ENCODE measurements around the gene UBR2. TPM values are rescaled to one million over a fixed set of nuclear protein-coding genes. Genes with fewer than 3 reads are reported as not detected.
A peak's percentile ranks its signal among the peaks of the same experiment; 100 is the strongest.

UBR2 gene
- total and polyA plus RNA-seq, 2 of the 13 experiments (the other 11 are each of a cell fraction or from before 2014, with no cell fraction given): 17.6 to 29.3 TPM

DNA sequence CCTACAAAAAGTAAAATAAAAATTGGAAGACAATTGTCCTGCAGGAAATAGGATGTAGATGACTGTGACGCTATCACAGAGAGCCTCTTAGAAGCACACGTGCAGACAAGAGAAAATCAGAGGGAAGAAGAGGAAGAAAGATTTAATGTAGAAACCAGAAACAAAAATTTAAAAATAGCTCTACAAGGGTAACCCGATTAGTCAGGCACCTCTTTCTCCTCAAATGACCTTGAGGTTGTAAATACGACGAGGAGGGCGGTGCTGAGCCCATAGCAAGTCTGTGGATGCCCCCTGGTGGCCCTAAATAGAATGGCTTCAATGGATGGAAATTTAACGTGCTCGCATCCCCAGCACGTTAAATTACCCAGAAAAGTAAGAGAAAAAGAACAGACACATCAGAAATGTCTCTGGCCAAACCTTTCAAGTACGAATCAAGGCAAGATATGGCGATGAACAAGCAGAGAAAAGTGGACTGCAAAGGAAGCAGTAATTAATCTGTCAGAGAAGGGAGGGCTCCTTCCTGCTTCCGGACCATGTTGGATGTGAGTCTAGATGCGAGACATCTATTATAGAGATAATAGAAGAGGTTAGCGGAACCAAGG is 162.8 kb downstream of the UBR2 start:
- Histone ChIP-seq H3K4me2 (ENCODE audit: low read depth, low read length) (peak overlapping the region; percentile 53), H3K9ac (ENCODE audit: insufficient read depth, low read depth, low read length) (no peak overlapping the region)
- TF ChIP-seq ZNF3 (CRISPR knock-in tag; IDR thresholded peaks at IDR 0.05) (no peak), ZNF20 (CRISPR knock-in tag; IDR thresholded peaks at IDR 0.05) (no peak), TBL1XR1 (IDR thresholded peaks at IDR 0.05; ENCODE audit: borderline replicate concordance, low read length, partially characterized antibody) (no peak), ZSCAN12 (CRISPR knock-in tag; IDR thresholded peaks at IDR 0.05) (no peak), ZNF530 (CRISPR knock-in tag; IDR thresholded peaks at IDR 0.05; ENCODE audit: low read depth) (no peak), MED1 (CRISPR knock-in tag; IDR thresholded peaks at IDR 0.05) (peak; percentile 43; the same call in 1 of the 2 replicates), THAP11 (CRISPR knock-in tag; IDR thresholded peaks at IDR 0.05) (peak; percentile 58), CHCHD3 (CRISPR knock-in tag; IDR thresholded peaks at IDR 0.05) (no peak), DNMT3B (CRISPR knock-in tag; conservative IDR thresholded peaks at IDR 0.05) (no peak), ETV5 (CRISPR knock-in tag; IDR thresholded peaks at IDR 0.05; ENCODE audit: borderline replicate concordance) (no peak), MIER3 (CRISPR knock-in tag; IDR thresholded peaks at IDR 0.05; ENCODE audit: borderline replicate concordance) (no peak), HHEX (CRISPR knock-in tag; IDR thresholded peaks at IDR 0.05) (no peak), SP5 (CRISPR knock-in tag; IDR thresholded peaks at IDR 0.05; ENCODE audit: borderline replicate concordance, low read depth) (peak; percentile 88; the same call in 1 of the 2 replicates), ZNF205 (CRISPR knock-in tag; IDR thresholded peaks at IDR 0.05) (no peak), TBP (CRISPR knock-in tag; IDR thresholded peaks at IDR 0.05) (no peak), ZBTB42 (CRISPR knock-in tag; IDR thresholded peaks at IDR 0.05) (no peak), SUZ12 (IDR thresholded peaks at IDR 0.05; ENCODE audit: low read depth, low read length) (no peak), HOXA9 (CRISPR knock-in tag; IDR thresholded peaks at IDR 0.05; ENCODE audit: borderline replicate concordance) (no peak)
- TF ChIP-seq, protein P1, sequence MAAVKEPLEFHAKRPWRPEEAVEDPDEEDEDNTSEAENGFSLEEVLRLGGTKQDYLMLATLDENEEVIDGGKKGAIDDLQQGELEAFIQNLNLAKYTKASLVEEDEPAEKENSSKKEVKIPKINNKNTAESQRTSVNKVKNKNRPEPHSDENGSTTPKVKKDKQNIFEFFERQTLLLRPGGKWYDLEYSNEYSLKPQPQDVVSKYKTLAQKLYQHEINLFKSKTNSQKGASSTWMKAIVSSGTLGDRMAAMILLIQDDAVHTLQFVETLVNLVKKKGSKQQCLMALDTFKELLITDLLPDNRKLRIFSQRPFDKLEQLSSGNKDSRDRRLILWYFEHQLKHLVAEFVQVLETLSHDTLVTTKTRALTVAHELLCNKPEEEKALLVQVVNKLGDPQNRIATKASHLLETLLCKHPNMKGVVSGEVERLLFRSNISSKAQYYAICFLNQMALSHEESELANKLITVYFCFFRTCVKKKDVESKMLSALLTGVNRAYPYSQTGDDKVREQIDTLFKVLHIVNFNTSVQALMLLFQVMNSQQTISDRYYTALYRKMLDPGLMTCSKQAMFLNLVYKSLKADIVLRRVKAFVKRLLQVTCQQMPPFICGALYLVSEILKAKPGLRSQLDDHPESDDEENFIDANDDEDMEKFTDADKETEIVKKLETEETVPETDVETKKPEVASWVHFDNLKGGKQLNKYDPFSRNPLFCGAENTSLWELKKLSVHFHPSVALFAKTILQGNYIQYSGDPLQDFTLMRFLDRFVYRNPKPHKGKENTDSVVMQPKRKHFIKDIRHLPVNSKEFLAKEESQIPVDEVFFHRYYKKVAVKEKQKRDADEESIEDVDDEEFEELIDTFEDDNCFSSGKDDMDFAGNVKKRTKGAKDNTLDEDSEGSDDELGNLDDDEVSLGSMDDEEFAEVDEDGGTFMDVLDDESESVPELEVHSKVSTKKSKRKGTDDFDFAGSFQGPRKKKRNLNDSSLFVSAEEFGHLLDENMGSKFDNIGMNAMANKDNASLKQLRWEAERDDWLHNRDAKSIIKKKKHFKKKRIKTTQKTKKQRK (IDR thresholded peaks at IDR 0.05; ENCODE audit: low read length): no peak
- TF ChIP-seq, protein P2, sequence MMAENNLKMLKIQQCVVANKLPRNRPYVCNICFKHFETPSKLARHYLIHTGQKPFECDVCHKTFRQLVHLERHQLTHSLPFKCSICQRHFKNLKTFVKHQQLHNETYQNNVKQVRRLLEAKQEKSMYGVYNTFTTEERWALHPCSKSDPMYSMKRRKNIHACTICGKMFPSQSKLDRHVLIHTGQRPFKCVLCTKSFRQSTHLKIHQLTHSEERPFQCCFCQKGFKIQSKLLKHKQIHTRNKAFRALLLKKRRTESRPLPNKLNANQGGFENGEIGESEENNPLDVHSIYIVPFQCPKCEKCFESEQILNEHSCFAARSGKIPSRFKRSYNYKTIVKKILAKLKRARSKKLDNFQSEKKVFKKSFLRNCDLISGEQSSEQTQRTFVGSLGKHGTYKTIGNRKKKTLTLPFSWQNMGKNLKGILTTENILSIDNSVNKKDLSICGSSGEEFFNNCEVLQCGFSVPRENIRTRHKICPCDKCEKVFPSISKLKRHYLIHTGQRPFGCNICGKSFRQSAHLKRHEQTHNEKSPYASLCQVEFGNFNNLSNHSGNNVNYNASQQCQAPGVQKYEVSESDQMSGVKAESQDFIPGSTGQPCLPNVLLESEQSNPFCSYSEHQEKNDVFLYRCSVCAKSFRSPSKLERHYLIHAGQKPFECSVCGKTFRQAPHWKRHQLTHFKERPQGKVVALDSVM (CRISPR knock-in tag; IDR thresholded peaks at IDR 0.05): no peak

More for the DNA sequence above, 162.8 kb downstream of the UBR2 start:
- intact Hi-C loops (cut with micrococcal nuclease; ENCODE audit: unreplicated experiment) (loop anchor here (1.0 to 5.0 kb wide), 3 partner anchors 65 to 166 kb away; a partner anchor contains a TSS), in situ Hi-C loops (cut with HindIII; ENCODE audit: extremely low pct_ligation_motif_present, low pct_unique_long_range_greater_than_20kb) (loop anchor here (5.0 kb wide), 1 partner anchor 64 kb away; no protein-coding TSS in a partner anchor)
- Histone ChIP-seq H3K4me3 (replicated peaks in 1 of 3; ENCODE audit: insufficient read depth in 1 of 3, low read depth in 2 of 3, low read length in 3 of 3) (no peak overlapping the region), H3K27me3 (ENCODE audit: control insufficient read depth in 1 of 2, insufficient read depth in 2 of 2, low read length in 2 of 2) (no peaks in the 10 kb centered on the region), H3K36me3 (replicated peaks in 1 of 2; ENCODE audit: control insufficient read depth in 1 of 2, insufficient read depth in 2 of 2, low read length in 2 of 2) (no peaks in the 10 kb centered on the region), H3K9me3 (ENCODE audit: low read length) (no peaks in the 10 kb centered on the region), H4K20me1 (ENCODE audit: insufficient read depth, low read length) (no peaks in the 10 kb centered on the region), H3K27ac (ENCODE audit: extremely low read length, insufficient read depth, low read length) (no peak overlapping the region), H2AFZ (ENCODE audit: low read length) (no peak overlapping the region), H3K4me1 (ENCODE audit: insufficient read depth, low read length) (peaks cover 20% of the 10 kb centered on the region), H3K79me2 (ENCODE audit: insufficient read depth, low read length) (no peaks in the 10 kb centered on the region)
- ChIA-PET CTCF (ENCODE audit: low intra/inter-chr PET ratio, low total read pairs) (interaction anchor here (0.6 to 1.9 kb wide), 4 partner anchors 65 to 417 kb away, joined by 3 to 29 read pairs (median 8); no protein-coding TSS in a partner anchor), POLR2A (interaction anchor here (0.9 to 2.4 kb wide), 4 partner anchors 19 to 153 kb away, joined by 4 to 14 read pairs (median 4); partner anchors contain the start of genes RPL7L1 and TBCC)
- peak; percentile 84 for DNase-seq (ENCODE audit: low spot score)
- FAIRE-seq: peak; percentile 97
- ATAC-seq: peak; percentile 82
- BruUV-seq (replicated peaks): no TSS peak
- 20% methylated on average over 14 of the region's 14 CpGs for WGBS (ENCODE audit: low lambda C conversion rate)
